Mononuclear cell (primary cell): ENCODE results near the gene ATP9A. TPM values are rescaled to one million over a fixed set of nuclear protein-coding genes. Genes with fewer than 3 reads are reported as not detected.

Experiments used
- H3K27me3 ChIP-seq: 2 replicates; pipeline ENCODE4 v1.6.0; 2011; ENCODE audit warnings: low read length, control low read depth; ENCODE audit not compliant: insufficient read depth
- H3K4me1 ChIP-seq: 2 replicates; pipeline ENCODE4 v1.5.1; 2011; ENCODE audit warnings: mild to moderate bottlenecking, low read length, control low read depth; ENCODE audit not compliant: insufficient read depth
- H3K4me3 ChIP-seq: 2 replicates; pipeline ENCODE4 v1.5.1; 2011; ENCODE audit warnings: mild to moderate bottlenecking, low read length, moderate library complexity
- H3K9me3 ChIP-seq: 2 replicates; pipeline ENCODE4 v1.5.1; 2011; ENCODE audit warnings: low read depth, mild to moderate bottlenecking, control low read depth, low read length
- total RNA-seq: library from RNA; depleted of rRNA; stranded (reverse); fragments of >200 nt; gene quantifications from one replicate; pipeline ENCODE4 v1.2.3, GENCODE V29; 2012

The ATP9A gene
- total RNA-seq, 1 donor = 2.3 TPM

DNA sequence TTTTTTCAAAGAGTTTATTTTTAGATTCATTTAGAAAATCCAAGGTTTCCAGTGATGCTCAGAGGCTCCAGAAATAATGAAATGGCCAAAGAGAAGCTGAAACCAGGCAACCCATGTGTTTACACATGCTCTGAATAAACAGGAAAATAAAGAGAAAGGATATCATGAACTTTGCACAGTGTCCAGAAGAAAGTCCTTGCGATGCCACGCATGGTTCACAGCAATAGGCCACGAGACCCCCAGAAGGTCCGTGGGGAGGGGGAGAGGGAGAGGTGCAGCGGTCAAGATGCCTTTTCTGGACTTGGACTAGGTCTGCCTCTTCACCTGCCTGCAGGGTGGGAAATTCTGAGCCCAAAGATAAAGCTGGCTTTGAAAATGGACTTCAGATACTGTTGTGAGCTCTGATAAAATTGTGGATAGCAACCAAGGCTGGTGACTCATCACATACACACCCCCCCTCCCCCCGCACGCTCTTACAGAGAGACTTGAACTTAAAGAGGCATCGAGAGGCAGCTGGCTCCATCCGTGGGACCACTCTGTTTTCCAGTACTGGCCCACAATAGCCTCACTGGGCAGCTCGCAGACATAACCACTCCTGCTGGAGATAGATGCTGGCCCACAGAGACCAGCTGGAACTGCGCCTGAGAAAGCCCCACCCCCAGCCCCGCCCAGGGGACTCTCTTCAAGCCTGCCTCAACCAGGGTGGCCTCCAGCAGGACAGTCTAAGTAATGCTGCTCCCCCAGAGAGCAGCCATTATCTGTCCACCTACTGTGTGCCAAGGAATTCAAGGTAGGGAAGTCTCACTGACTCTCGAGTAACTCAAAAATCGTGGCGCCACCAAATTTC lies 204.5 kb downstream of the ATP9A start:
- H3K4me3 ChIP-seq = no peak overlapping the region
- peaks cover 59% of the 10 kb centered on the region for H3K27me3 ChIP-seq
- peaks cover 19% of the 10 kb centered on the region for H3K4me1 ChIP-seq
- H3K9me3 ChIP-seq = no peaks in the 10 kb centered on the region

DNA sequence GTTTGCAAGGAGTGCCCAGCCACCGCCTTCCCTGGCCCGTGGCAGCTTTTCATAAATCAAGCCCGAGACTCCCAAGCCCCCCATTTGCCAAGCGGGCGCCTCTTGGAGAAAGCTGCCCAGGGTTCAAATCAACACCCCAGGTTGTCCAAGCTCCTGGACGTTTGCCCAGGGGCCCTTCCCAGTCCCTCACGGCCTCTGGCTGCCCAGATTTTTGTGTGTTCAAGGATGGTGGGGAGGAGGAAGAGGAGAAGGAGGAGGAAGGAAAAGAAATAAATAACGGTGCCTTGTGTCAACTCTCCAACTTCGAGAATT lies 205.1 kb downstream of the ATP9A start:
- H3K9me3 ChIP-seq = no peaks in the 10 kb centered on the region
- H3K4me3 ChIP-seq = no peak overlapping the region
- H3K27me3 ChIP-seq = peaks cover 62% of the 10 kb centered on the region
- H3K4me1 ChIP-seq = peaks cover 19% of the 10 kb centered on the region

DNA sequence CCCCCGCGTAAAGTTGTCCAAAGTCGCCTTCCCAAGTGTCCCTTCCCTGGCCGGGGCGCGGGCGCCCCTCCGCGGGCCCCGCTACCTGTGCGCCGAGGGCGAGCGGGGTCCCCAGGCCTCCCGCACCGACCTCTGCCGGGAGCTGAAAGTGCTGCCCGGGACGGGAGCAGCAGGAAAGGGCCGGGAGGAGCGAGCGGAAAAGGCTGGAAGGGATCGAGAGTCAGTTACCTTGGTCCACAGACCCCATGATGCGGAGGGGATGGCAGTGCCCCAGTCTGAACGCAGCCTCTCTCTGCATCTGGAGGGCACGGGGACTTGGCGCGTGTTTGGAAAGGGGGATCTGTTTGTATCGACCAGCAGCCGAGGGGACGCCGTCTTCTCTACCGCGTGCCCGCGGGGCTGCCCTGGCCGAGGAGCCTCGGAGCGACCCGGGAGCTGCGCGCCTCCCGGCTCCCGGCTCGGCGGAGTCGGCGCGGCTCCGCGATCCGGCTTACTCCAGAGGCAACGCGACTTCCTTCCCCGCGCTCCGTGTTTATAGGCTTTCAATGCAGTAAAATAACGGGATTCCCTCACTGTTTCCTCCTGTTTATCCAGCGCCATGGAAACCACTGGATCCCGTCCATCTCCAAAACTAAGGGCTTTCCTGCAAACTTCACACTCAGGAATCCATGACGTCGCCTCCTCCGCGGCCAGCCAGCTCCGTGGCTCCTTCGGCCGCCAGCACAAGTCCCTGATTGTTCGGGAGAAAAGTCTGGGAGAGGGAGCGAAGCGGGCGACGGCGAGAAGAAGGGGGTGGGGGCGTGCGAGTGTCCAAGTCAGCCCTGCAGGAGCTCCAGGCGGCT lies 205.6 kb downstream of the ATP9A start:
- Histone ChIP-seq H3K4me3 (no peak overlapping the region), H3K27me3 (peaks cover 65% of the 10 kb centered on the region)

DNA sequence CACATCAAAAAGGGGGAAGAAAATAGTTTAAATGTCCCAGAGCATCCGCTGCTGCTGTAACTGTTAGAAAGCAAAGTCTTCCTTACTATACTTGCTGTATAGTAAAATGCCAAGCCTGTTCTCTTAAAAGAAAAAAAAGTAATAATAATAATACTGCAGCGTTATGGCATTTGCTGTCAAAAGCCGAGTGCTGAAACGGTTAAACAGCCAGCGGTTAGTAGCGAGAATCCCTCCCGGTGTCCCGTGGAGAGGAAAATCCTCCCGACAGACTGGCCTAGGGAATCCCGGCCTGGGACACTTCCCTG lies 206.2 kb downstream of the ATP9A start:
- Histone ChIP-seq H3K4me3 (no peak overlapping the region), H3K4me1 (peaks cover 19% of the 10 kb centered on the region), H3K27me3 (peaks cover 65% of the 10 kb centered on the region)

More for the DNA sequence above, 205.6 kb downstream of the ATP9A start:
- Histone ChIP-seq H3K9me3 (no peaks in the 10 kb centered on the region), H3K4me1 (peaks cover 19% of the 10 kb centered on the region)

DNA sequence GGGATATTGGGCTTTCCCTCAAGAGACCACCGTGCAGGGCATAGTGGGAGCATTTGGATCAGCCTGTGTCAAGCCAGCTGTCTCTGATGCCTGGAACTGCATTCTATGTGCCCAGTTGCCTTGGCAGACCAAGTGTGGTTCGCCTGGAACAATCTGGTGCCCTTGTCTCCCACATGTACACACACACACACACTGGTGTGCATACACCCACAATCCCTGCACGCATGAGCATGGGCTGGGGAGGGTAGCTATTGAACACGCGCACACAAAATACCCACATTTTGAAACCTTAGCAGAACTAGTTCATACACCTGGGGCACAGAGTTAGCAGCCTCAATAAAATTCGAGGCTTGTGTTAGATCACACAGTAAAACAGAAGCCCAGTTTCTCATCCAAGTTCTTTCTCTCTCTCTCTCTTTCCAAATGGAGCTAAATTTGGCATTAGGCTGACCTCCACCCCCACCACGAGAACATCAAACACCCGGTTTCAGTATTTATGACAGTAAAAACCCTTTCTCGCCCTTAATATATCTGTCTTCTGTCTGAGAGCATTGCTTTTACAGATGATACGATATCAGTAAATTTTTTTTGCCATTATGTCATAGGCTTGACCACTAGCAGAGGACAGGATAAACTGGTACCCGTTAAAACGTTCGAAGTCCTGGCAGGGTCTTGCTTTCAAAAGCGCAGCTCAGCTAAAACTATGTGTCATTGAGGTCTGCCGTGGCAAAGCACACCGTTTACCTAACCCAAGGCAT lies 207.5 kb downstream of the ATP9A start:
- Histone ChIP-seq H3K4me3 (no peak overlapping the region), H3K4me1 (peaks cover 19% of the 10 kb centered on the region), H3K9me3 (no peaks in the 10 kb centered on the region), H3K27me3 (peaks cover 65% of the 10 kb centered on the region)

More for the DNA sequence above, 206.2 kb downstream of the ATP9A start:
- no peaks in the 10 kb centered on the region for H3K9me3 ChIP-seq

DNA sequence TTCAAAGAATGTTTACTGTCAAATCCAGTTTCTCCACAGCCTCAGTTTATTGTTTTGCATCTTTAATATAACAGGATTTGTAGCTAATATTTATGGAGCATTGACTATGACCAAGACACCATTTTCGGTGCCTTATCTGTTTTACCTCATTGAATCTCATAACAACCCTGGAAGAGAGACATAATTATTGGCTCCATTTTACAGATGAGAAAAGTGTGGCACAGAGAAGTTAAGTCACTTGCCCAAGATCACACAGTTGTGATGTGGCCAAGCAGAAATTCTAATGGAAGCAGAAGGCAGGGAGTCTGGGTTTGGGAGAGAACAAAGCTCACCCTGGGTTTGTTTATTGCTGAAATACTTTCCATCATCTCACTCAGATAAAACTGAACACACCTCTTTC lies 208.1 kb downstream of the ATP9A start:
- peaks cover 65% of the 10 kb centered on the region for H3K27me3 ChIP-seq
- H3K4me3 ChIP-seq = no peak overlapping the region
- peaks cover 19% of the 10 kb centered on the region for H3K4me1 ChIP-seq
- H3K9me3 ChIP-seq = no peaks in the 10 kb centered on the region

DNA sequence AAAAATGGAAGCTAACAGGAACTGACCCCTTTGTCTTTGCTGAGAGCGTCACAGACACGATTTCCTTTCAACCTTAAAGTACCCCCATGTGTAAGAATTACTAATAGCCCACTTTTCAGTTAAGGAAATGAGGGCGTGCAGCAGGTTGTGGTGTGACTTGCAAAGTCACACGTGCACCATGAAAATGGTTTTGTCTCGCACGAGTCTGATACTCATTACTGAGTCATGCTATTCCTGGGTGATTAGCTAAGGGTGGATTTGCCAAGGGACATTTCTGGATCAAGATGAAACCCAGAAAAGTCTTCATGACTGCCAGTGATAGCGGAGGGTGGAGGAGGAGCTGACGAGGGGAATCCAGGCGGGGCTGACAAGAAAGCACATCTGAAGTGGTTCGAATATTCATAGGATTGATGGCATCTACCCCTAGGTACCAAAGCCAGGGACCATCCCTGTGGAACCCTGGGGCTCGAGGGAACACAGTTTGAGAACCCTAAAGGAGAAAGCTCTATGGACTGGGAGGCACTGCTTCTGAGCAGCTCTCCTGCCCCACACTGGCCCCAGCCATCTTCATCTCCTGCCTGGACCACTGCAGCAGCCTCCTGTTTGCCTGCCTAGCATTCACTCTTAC lies 213.5 kb downstream of the ATP9A start:
- Histone ChIP-seq H3K4me3 (no peak overlapping the region), H3K4me1 (no peaks in the 10 kb centered on the region), H3K27me3 (peaks cover 15% of the 10 kb centered on the region), H3K9me3 (no peaks in the 10 kb centered on the region)

DNA sequence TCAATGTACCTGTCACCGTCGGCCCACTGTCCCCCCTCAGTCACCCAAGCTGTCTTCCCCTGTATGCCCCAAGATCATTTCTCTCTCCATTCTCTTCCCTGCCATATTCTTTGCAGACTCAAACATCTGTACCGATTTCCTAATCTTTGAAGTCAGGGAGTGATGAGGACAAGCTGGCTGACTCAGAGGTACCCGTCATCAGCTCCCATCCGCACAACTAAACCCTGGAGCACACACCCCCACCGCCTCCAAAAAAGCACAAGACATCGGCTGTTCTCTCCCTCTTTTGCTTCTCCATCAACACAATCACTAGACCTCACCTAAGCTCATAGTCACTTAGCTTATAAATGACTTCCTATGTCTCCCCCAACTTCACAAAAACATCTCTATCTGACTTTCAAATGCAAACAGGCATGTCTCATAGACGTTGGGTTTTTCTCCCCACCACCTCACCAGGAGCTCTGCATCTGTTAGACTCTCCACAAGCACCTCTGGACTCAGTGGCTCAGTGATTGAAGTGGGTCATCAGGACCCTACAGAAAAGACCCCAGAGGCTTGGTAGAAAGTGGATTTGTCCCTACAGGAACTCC lies 214.2 kb downstream of the ATP9A start:
- H3K27me3 ChIP-seq = peaks cover 9% of the 10 kb centered on the region
- no peaks in the 10 kb centered on the region for H3K9me3 ChIP-seq
- H3K4me3 ChIP-seq = no peak overlapping the region
- no peaks in the 10 kb centered on the region for H3K4me1 ChIP-seq

DNA sequence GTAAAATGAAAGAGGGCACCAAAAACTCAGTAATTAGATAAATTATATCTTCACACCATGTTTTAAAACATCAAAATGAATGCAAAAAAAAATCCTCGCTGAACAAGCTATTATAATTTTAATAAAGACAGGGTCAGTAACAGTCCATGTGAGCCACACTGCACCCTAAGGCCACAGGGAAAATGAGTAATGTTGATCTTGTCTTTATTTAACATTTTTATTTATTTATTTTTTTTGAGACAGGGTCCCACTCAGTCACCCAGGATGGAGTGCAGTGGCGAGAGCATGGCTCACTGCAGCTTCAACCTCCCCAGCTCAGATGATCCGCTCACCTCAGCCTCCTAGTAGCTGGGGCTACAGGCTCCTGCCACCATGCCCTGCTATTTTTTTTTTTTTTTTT lies 217.0 kb downstream of the ATP9A start:
- Histone ChIP-seq H3K4me1 (no peaks in the 10 kb centered on the region), H3K27me3 (no peaks in the 10 kb centered on the region), H3K4me3 (no peak overlapping the region), H3K9me3 (no peaks in the 10 kb centered on the region)

DNA sequence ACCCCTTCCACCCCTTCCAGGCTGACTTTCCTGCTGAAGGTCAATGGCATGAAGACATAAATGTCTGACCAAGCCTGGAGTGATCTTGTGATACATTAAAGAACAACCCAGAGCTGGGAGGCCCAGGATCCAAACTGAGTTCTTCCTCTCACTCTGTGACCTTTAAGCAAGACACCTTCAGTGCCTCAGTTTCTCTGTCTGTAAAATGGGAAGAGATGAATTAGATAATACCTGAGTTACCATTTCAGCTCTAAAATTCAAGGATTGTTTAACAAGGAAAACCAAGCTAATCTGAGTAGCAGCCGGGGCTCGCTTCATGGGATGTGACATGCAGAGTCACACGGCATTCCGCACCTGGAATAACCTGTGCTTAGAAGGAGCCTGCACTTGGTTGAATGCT lies 218.7 kb downstream of the ATP9A start:
- Histone ChIP-seq H3K4me1 (no peaks in the 10 kb centered on the region), H3K4me3 (no peak overlapping the region), H3K9me3 (no peaks in the 10 kb centered on the region), H3K27me3 (no peaks in the 10 kb centered on the region)

DNA sequence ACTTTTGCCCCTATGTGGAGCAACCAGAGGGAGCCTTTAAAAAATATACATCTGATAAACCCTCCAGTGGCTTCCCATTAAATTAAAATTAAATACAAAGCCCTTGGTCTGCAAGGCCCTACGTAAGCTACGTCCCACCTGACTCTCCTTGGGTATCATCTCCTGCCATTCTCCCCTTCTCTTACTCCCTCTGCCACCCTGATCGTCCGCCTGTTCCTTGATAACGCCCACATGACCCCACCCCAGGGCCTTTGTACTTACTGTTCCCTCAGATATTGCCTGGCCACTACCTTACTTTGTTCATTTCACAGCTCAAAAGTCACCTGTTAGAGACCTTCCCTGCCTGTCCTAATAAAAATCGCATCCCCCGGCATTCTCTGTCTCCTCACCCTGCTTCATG lies 220.2 kb downstream of the ATP9A start:
- Histone ChIP-seq H3K27me3 (no peaks in the 10 kb centered on the region), H3K4me1 (peaks cover 4% of the 10 kb centered on the region), H3K4me3 (no peak overlapping the region), H3K9me3 (no peaks in the 10 kb centered on the region)

Other genes with a start within 250 kb of the ATP9A start
- 12.2 TPM for gene NFATC2, start 225.7 kb downstream of the ATP9A start, total RNA-seq
- not detected for gene SALL4, start 34.1 kb upstream of the ATP9A start, total RNA-seq